Measurements from ENCODE around the gene MTURN.

DNA sequence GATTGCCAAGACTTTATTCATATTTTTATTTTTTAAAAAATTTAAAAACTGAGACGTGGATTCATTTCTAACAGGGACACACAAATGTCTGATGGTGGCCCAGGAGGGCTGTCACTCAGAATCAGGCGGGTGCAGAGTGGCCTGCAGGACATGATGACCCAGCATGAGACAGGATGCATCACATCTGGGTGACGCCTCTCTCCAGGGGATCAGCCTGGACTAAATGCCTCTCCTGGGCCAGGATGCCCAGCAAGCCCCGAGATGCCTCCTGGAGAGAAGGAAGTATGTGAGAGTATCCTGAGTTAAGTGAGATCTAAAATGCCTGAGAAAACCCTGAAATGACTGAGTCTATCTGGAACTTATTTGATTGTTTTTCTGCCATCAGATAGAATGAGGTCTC lies 16.9 kb upstream of the MTURN start:
- no peak for TF ChIP-seq MYC (IDR thresholded peaks at IDR 0.05; ENCODE audit: insufficient read depth, insufficient read length, insufficient replicate concordance, low read length, severe bottlenecking)
- TF ChIP-seq EZH2 (IDR thresholded peaks at IDR 0.05; ENCODE audit: borderline replicate concordance, control insufficient read depth, low read depth, low read length) = no peak
- TF ChIP-seq POLR2A (IDR thresholded peaks at IDR 0.05; ENCODE audit: low read depth, low read length) = no peak
- TF ChIP-seq SRF (IDR thresholded peaks at IDR 0.05; ENCODE audit: low read depth in 2 of 2, low read length in 2 of 2) = no peak

All from GM12878 (cell line).